ENCODE measurements around the gene GHRL.

GHRL gene

DNA sequence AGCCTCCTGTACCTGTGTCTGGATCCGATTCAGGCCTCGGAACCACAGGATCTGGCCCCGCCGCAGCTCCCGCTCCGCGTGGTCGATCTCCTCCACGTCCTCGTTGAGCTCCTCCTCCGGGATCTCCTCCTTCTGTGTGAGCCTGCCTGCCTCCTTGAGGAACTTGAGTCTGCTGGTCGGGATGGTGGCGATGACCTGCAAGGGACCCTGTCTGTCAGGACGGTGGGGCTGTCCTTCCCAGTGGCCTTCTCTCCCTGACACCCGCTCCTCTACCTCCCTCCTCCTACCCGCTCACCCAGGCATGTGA, 45.4 kb upstream of the GHRL start:
- TF ChIP-seq, protein P1, sequence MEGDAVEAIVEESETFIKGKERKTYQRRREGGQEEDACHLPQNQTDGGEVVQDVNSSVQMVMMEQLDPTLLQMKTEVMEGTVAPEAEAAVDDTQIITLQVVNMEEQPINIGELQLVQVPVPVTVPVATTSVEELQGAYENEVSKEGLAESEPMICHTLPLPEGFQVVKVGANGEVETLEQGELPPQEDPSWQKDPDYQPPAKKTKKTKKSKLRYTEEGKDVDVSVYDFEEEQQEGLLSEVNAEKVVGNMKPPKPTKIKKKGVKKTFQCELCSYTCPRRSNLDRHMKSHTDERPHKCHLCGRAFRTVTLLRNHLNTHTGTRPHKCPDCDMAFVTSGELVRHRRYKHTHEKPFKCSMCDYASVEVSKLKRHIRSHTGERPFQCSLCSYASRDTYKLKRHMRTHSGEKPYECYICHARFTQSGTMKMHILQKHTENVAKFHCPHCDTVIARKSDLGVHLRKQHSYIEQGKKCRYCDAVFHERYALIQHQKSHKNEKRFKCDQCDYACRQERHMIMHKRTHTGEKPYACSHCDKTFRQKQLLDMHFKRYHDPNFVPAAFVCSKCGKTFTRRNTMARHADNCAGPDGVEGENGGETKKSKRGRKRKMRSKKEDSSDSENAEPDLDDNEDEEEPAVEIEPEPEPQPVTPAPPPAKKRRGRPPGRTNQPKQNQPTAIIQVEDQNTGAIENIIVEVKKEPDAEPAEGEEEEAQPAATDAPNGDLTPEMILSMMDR (IDR thresholded peaks at IDR 0.05; ENCODE audit: low read depth, low read length) = no peak
- no peak for DNase-seq (ENCODE audit: low read depth, low spot score)
- in situ Hi-C loops (cut with HindIII; ENCODE audit: low sequenced_read_pairs) = no loop called here
- no peak overlapping the region for H3K4me3 ChIP-seq (ENCODE audit: low read depth, low read length)

DNA sequence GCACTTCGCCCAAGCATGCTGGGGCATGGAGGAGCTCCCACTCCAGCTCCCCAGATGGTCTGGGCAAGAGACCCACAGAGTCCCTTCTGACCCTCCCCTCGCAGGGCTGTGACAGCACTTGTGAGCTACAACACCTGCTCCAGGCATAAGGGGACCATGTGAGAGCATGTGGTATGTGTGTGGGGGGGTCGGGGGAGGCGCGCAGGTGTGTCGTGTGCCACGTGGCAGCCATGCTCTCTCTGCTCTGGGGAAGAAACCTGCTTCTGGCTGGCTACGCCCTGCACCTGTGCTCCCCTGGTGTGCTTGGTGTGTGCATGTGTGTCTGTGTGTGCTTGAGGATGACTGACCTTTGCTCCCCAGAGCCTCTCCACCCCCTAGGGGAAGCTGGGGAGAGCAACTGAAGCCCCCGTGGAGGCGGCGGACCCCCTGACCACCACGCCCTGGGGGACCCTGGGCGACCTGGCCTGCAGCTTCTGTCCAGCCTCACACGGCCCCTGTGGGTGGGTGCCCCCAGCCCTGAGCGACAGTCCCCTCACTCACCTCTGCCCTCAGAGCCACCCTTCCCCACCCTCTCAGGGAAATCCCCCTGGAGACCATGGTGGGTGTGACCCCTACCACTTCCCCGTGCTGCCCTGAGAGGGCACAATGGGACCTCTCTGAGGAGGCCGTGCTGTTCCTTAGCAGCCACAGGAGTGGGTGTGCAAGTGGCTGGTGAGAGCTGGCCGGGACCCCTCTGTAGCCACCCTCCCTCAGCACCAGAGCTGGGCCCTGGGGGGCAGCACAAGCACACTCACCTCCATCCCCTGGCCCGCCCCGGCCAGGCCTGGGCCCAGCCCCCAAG, 44.8 kb upstream of the GHRL start:
- DNase-seq (ENCODE audit: low read depth, low spot score) = no peak
- TF ChIP-seq, protein P1 (IDR thresholded peaks at IDR 0.05; ENCODE audit: low read depth, low read length) = no peak
- H3K4me3 ChIP-seq (ENCODE audit: low read depth, low read length) = no peak overlapping the region
- in situ Hi-C loops (cut with HindIII; ENCODE audit: low sequenced_read_pairs) = no loop called here

- no peak overlapping the region for H3K4me3 ChIP-seq (ENCODE audit: low read depth, low read length)
- TF ChIP-seq, protein P1 (IDR thresholded peaks at IDR 0.05; ENCODE audit: low read depth, low read length) = no peak
- in situ Hi-C loops (cut with HindIII; ENCODE audit: low sequenced_read_pairs) = no loop called here
- no peak for DNase-seq (ENCODE audit: low read depth, low spot score)
These were observed 44.0 kb upstream of the GHRL start for GRCh38 chr3:10336761-10337160.

DNA sequence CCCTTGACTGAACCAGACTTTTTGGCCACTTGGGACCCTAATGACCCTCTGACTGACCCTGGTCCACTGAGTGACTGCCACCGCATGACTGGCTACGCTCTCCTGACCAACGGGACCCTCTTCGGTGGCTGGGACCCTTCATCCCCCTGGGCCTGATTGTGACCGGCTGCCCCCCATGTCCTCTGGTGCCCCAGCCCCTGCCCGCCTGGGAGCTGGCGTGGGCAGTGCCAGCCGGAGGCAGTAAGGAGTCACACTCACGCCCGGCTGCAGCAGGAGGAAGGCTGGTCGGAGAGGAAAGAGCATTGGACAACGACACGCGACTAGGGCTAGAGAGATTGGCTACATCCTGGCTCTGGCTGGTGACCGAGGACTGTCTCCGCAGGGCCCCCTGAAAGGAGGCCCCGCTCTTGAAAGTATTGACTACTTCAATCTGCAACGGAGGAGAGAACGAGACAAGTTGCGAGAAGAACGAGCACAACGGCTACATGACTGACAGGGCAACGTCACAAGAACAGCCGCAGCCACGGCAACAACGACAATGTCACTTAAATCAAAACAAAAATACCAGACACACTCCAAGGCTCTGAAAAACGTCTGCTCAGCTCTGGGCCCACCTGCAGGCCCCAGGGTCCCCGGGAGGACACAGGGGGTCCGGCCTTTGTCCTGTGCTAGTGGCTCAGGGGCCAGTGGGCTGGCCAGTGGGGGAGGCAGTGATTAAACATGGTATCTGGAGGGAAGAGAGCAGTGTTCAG, 43.3 kb upstream of the GHRL start:
- DNase-seq (ENCODE audit: low read depth, low spot score) = no peak
- in situ Hi-C loops (cut with HindIII; ENCODE audit: low sequenced_read_pairs) = no loop called here
- H3K4me3 ChIP-seq (ENCODE audit: low read depth, low read length) = no peak overlapping the region
- TF ChIP-seq, protein P1 (IDR thresholded peaks at IDR 0.05; ENCODE audit: low read depth, low read length) = no peak

GRCh38 chr3:10335190-10335738, 42.5 kb upstream of the GHRL start:
- in situ Hi-C loops (cut with HindIII; ENCODE audit: low sequenced_read_pairs) = no loop called here
- TF ChIP-seq, protein P1 (IDR thresholded peaks at IDR 0.05; ENCODE audit: low read depth, low read length) = no peak
- DNase-seq (ENCODE audit: low read depth, low spot score) = no peak

GRCh38 chr3:10334459-10334858, 41.7 kb upstream of the GHRL start:
- TF ChIP-seq, protein P1 (IDR thresholded peaks at IDR 0.05; ENCODE audit: low read depth, low read length) = peak; percentile 25
- peak; percentile 20 for DNase-seq (ENCODE audit: low read depth, low spot score)
- in situ Hi-C loops (cut with HindIII; ENCODE audit: low sequenced_read_pairs) = no loop called here
- H3K4me3 ChIP-seq (ENCODE audit: low read depth, low read length) = no peak overlapping the region

More at GRCh38 chr3:10335190-10335738, 42.5 kb upstream of the GHRL start:
- H3K4me3 ChIP-seq (ENCODE audit: low read depth, low read length) = no peak overlapping the region

Measured in astrocyte of the spinal cord (primary cell).